GM12873 (cell line): ENCODE data around the gene PRIMPOL.

Experiments
- CTCF ChIP-seq: IDR thresholded peaks from 2 replicates; pipeline ENCODE4 v1.5.1; 2012; ENCODE audit warnings: low read depth, mild to moderate bottlenecking, moderate library complexity, low read length, control low read depth; ENCODE audit not compliant: insufficient read depth; ENCODE audit errors: missing control alignments

PRIMPOL gene

GRCh38 chr4:184684491-184685189 is 35.1 kb downstream of the PRIMPOL start:
- no peak for TF ChIP-seq CTCF

GRCh38 chr4:184688005-184688404 is 38.5 kb downstream of the PRIMPOL start:
- no peak for TF ChIP-seq CTCF

- TF ChIP-seq CTCF, result no peak
Measured at GRCh38 chr4:184688447-184688846, 38.9 kb downstream of the PRIMPOL start.

- TF ChIP-seq CTCF, result no peak
Measured at GRCh38 chr4:184689681-184690080, 40.1 kb downstream of the PRIMPOL start.

GRCh38 chr4:184693056-184693455 is 43.5 kb downstream of the PRIMPOL start:
- TF ChIP-seq CTCF, result no peak

GRCh38 chr4:184694412-184694956 is 44.9 kb downstream of the PRIMPOL start:
- TF ChIP-seq CTCF, result no peak

GRCh38 chr4:184695178-184695896 is 45.8 kb downstream of the PRIMPOL start:
- no peak for TF ChIP-seq CTCF
